Stomach (tissue), 4 donors: ENCODE measurements around the gene GALNT2.

Experiments
- CTCF ChIP-seq, 7 experiments: fragments of 450-650 bp in 4 of 7; fragments of 200-600 bp in 3 of 7; sonication (generic) in 3 of 7; IDR thresholded peaks; one replicate each; pipeline ENCODE4 v1.5.1; 2016 to 2019; ENCODE audit warnings: antibody characterized with exemption in 7 of 7, control low read depth in 2 of 7, mild to moderate bottlenecking in 1 of 7
- POLR2A ChIP-seq, 4 donors: fragments of 450-650 bp; IDR thresholded peaks; one replicate each; pipeline ENCODE4 v1.6.1; 2016; ENCODE audit warnings: antibody characterized with exemption in 4 of 4, control low read depth in 2 of 4, mild to moderate bottlenecking in 1 of 4, moderate library complexity in 1 of 4

- TF ChIP-seq CTCF (IDR thresholded peaks at IDR 0.05) (no peak), POLR2A (IDR thresholded peaks at IDR 0.05) (no peak)
Measured at GRCh38 chr1:230057681-230058565, 9.1 kb upstream of the GALNT2 start.
